HepG2 (cell line): ENCODE results near the gene USP10. TPM values are rescaled to one million over a fixed set of nuclear protein-coding genes. Genes with fewer than 3 reads are reported as not detected.
"Not testable (repeated sequence)": the region's sequence is repeated elsewhere in the genome, so short reads cannot be mapped to it uniquely, and the experiment has no call there.

Experiments used
- ATAC-seq: fragments of 200-7000 bp; cut with Tn5 transposase; 3 replicates; pipeline ENCODE4 v1.9.1; 2020; ENCODE audit warnings: mild to moderate bottlenecking, moderate library complexity
- BruUV-seq: library from RNA; stranded (reverse); fragments of 400-500 nt; replicated peaks from 2 replicates; lab custom pipeline; 2021; lab: Mats Ljungman, UMichigan
- CTCF ChIA-PET: fragments of 300-600 bp; formaldehyde crosslinking; extraction: SDS; loops from one replicate; lab custom pipeline; 2021; ENCODE audit warnings: low total read pairs, inconsistent platforms, low intra/inter-chr PET ratio; lab: Yijun Ruan, JAX
- POLR2A ChIA-PET: fragments of 350-600 bp; sonication (Branson Sonifier 250); formaldehyde crosslinking; loops from one replicate; lab custom pipeline; 2020; ENCODE audit warnings: antibody characterized with exemption, inconsistent platforms; lab: Yijun Ruan, JAX
- DNase-seq: peaks from one replicate; pipeline ENCODE4 v3.0.0-alpha.2; 2015; ENCODE audit warnings: low spot score
- FAIRE-seq: peaks from 3 replicates; lab custom pipeline; 2011; peaks lifted over from hg19 to GRCh38; lab: Jason Lieb, UNC
- H2AFZ ChIP-seq: one replicate; pipeline ENCODE4 v1.6.1; 2011; ENCODE audit warnings: low read length, inconsistent platforms
- H3K27ac ChIP-seq: fragments of 300-600 bp; 3 replicates; pipeline ENCODE4 v1.8.0; 2011; ENCODE audit warnings: mixed run types, mild to moderate bottlenecking, mixed read lengths, low read length, inconsistent platforms; ENCODE audit not compliant: insufficient read depth; ENCODE audit errors: extremely low read length
- H3K27me3 ChIP-seq, 2 experiments: fragments of 200-600 bp in 1 of 2; 2 replicates in 1 of 2; 3 replicates in 1 of 2; pipeline versions ENCODE4 v1.6.0 to v1.8.0; 2011; ENCODE audit warnings: low read length in 2 of 2, mild to moderate bottlenecking in 2 of 2, moderate library complexity in 2 of 2, inconsistent platforms in 1 of 2; ENCODE audit not compliant: insufficient read depth in 2 of 2, control insufficient read depth in 1 of 2
- H3K36me3 ChIP-seq, 2 experiments: fragments of 200-600 bp in 1 of 2; replicated peaks in 1 of 2; 2 replicates in 1 of 2; 3 replicates in 1 of 2; pipeline versions ENCODE4 v1.5.1 to v1.8.0; 2011; ENCODE audit warnings: low read length in 2 of 2, inconsistent platforms in 1 of 2; ENCODE audit not compliant: insufficient read depth in 2 of 2, control insufficient read depth in 1 of 2
- H3K4me1 ChIP-seq: 2 replicates; pipeline ENCODE4 v1.5.1; 2012; ENCODE audit warnings: low read length, inconsistent platforms; ENCODE audit not compliant: insufficient read depth
- H3K4me2 ChIP-seq: 2 replicates; pipeline ENCODE4 v1.6.0; 2011; ENCODE audit warnings: low read depth, low read length, inconsistent platforms
- H3K4me3 ChIP-seq, 3 experiments: fragments of 200-600 bp in 1 of 3; sonication (generic), shearing (Covaris generic) in 1 of 3; replicated peaks in 1 of 3; 2 replicates each; pipeline ENCODE4 v1.5.1; 2011 to 2016; ENCODE audit warnings: low read length in 3 of 3, inconsistent platforms in 2 of 3, low read depth in 2 of 3, mild to moderate bottlenecking in 2 of 3, control low read depth in 1 of 3, mixed read lengths in 1 of 3; ENCODE audit not compliant: insufficient read depth in 1 of 3
- H3K79me2 ChIP-seq: one replicate; pipeline ENCODE4 v1.6.1; 2011; ENCODE audit warnings: low read length, inconsistent platforms; ENCODE audit not compliant: insufficient read depth
- H3K9ac ChIP-seq: 2 replicates; pipeline ENCODE4 v1.6.0; 2011; ENCODE audit warnings: mild to moderate bottlenecking, low read depth, low read length, inconsistent platforms; ENCODE audit not compliant: insufficient read depth
- H3K9me3 ChIP-seq: 2 replicates; pipeline ENCODE4 v1.5.1; 2012; ENCODE audit warnings: mild to moderate bottlenecking, low read length
- H4K20me1 ChIP-seq: 2 replicates; pipeline ENCODE4 v1.6.0; 2011; ENCODE audit warnings: inconsistent platforms, mild to moderate bottlenecking, low read length, moderate library complexity; ENCODE audit not compliant: insufficient read depth
- BHLHE40 ChIP-seq: IDR thresholded peaks from 2 replicates; pipeline ENCODE4 v1.6.1; 2011; ENCODE audit warnings: low read length, improper control_type of control experiment
- CHD2 ChIP-seq: IDR thresholded peaks from 2 replicates; pipeline ENCODE4 v1.6.1; 2011; ENCODE audit warnings: low read depth, low read length, improper control_type of control experiment
- ZNF430 ChIP-seq: sonication (generic); formaldehyde crosslinking; IDR thresholded peaks from 2 replicates; pipeline ENCODE4 v1.9.0; 2021; ENCODE audit warnings: mild to moderate bottlenecking, missing genetic modification reagents
- ZNF547 ChIP-seq: sonication (generic); formaldehyde crosslinking; IDR thresholded peaks from 2 replicates; pipeline ENCODE4 v1.5.1; 2020; ENCODE audit warnings: mild to moderate bottlenecking, missing genetic modification reagents
- WGBS: methylation state at CpG from one replicate; pipeline ENCODE4 v1.1.6; 2017; ENCODE audit warnings: low lambda C conversion rate; 5-methylcytosine and 5-hydroxymethylcytosine counted together
- in situ Hi-C: cut with HindIII; loops from 2 replicates; pipeline ENCODE4 v1.10.0; 2017; ENCODE audit warnings: low pct_unique_long_range_greater_than_20kb; ENCODE audit not compliant: extremely low pct_ligation_motif_present
- intact Hi-C: fragments of 100-400 bp; cut with micrococcal nuclease; formaldehyde crosslinking; loops from one replicate; pipeline ENCODE4 v1.10.0; 2022; ENCODE audit not compliant: unreplicated experiment
- polyA plus RNA-seq, 8 experiments: library from polyadenylated mRNA; depleted of rRNA in 3 of 8; stranded (reverse) in 7 of 8; unstranded in 1 of 8; fragments of >200 nt; fragmentation: Illumina TruSeq in 4 of 8; extraction: Trizol in 4 of 8; gene quantifications; 2 replicates each; pipeline versions ENCODE4 v1.2.1 to v1.2.3, GENCODE V29; 2011 to 2016; ENCODE audit warnings: low read depth in 4 of 8, missing spikeins in 1 of 8, mixed read lengths in 1 of 8; ENCODE audit not compliant: insufficient read depth in 1 of 8
- total RNA-seq, 5 experiments: library from RNA; depleted of rRNA; stranded (reverse); fragments of >200 nt; fragmentation: Illumina TruSeq; extraction: Trizol; gene quantifications; 2 replicates each; pipeline ENCODE4 v1.2.3, GENCODE V29; 2016; ENCODE audit warnings: low read depth in 1 of 5

The USP10 gene
- total and polyA plus RNA-seq, 2 of the 13 experiments (the other 11 are each of a cell fraction or from before 2014, with no cell fraction given), result 79.1 to 122 TPM

DNA sequence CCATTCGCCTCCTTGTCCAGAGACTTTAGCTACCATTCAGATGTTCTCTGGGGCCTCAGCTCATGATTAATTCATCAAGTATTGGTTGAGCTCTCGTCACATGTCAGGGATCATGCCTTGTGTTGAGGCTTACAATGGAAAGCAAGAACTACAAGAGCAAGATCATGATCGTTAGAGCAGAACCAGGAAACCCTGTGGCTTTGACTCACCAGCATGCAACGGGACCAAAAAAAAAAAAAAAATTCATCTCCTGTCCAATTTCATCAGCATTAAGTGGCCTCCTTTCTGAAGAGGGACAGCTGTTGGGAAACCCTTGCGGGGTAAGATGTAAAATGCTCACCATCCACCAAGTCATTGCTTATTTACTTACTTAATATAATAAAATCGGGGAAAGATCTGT lies 12.1 kb upstream of the USP10 start (continued):
- no peak for TF ChIP-seq ZNF547 (CRISPR knock-in tag)

DNA sequence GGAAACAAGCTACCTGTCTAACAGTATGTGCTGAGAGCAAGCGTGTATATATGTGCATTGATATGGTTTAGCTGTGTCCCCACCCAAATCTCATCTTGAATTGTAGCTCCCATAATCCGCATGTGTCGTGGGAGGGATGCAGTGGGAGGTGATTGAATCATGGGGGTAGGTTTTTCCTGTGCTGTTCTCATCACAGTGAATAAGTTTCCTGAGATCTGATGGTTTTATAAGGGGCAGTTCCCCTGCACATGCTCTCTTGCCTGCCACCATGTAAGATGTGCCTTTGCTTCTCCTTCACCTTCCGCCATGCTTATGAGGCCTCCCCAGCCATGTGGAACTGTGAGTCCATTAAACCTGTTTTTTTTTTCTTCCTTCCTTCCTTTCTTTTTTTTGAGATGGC lies 11.6 kb upstream of the USP10 start:
- H3K36me3 ChIP-seq, H3K79me2 ChIP-seq, POLR2A ChIA-PET, H3K9ac ChIP-seq, CTCF ChIA-PET, H3K27ac ChIP-seq, in situ Hi-C loops, H3K4me2 ChIP-seq, H3K4me3 ChIP-seq, intact Hi-C loops, H4K20me1 ChIP-seq, DNase-seq, FAIRE-seq, H2AFZ ChIP-seq, H3K9me3 ChIP-seq, BruUV-seq, ATAC-seq, H3K27me3 ChIP-seq: not testable (repeated sequence)
- WGBS, result 95% methylated on average over 4 of the region's 4 CpGs
- peaks cover 42% of the 10 kb centered on the region for H3K4me1 ChIP-seq
- TF ChIP-seq ZNF430, result 0 out of 2 replicates have a peak, but pooled peaks have one; percentile 58

DNA sequence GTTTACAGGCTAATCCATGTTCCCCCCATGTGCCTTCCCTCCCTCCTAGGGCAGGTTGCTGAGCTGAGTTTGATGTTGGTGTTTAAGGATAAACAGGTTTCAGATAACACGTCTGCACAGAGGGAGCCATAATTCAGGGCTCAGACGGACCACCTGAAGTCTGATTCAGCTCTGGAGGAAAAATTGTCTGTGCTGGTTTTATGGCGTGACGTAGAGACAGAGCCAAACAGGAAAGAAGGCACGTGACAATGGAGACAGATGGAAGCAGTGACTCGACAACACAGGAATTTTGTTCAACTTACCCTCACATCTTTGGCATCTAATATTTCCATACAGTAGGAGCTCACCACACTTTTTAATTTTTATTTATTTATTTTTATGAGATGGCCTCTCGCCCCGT lies 10.7 kb upstream of the USP10 start:
- ChIA-PET CTCF (interaction anchor here (0.6 kb wide), 1 partner anchor 159 kb away, joined by 3 read pairs; no protein-coding TSS in a partner anchor), POLR2A (no interaction called here)
- WGBS, result 81% methylated on average over 8 of the region's 8 CpGs
- BruUV-seq, result no TSS peak
- no peak overlapping the region for H2AFZ ChIP-seq
- no peak for FAIRE-seq
- 0 out of 2 replicates have a peak, but pooled peaks have one; percentile 48 for TF ChIP-seq BHLHE40
- TF ChIP-seq CHD2, result no peak
- TF ChIP-seq, all 625 proteins: peak for 1
- no peak overlapping the region for H3K4me3 ChIP-seq
- H3K4me2 ChIP-seq, result no peak overlapping the region
- in situ Hi-C loops, result no loop called here
- H3K79me2 ChIP-seq, result no peaks in the 10 kb centered on the region
- intact Hi-C loops, result no loop called here
- H3K36me3 ChIP-seq, result no peaks in the 10 kb centered on the region
- H4K20me1 ChIP-seq, result no peaks in the 10 kb centered on the region
- no peaks in the 10 kb centered on the region for H3K9me3 ChIP-seq
- H3K9ac ChIP-seq, result no peak overlapping the region
- peaks cover 0 to 9% of the 10 kb centered on the region in 2 experiments; a peak in 1 of 5 replicates for H3K27me3 ChIP-seq
- H3K4me1 ChIP-seq, result peaks cover 42% of the 10 kb centered on the region
- H3K27ac ChIP-seq, result no peak overlapping the region
- DNase-seq, result no peak
- ATAC-seq, result no peak
